H1 (cell line): ENCODE data around the gene THAP11. TPM values are rescaled to one million over a fixed set of nuclear protein-coding genes. Genes with fewer than 3 reads are reported as not detected.

Experiments used
- CTCF ChIA-PET: fragments of 300-600 bp; sonication (Branson Sonifier 250); formaldehyde crosslinking; loops from one replicate; lab custom pipeline; 2021; ENCODE audit not compliant: partially characterized antibody; lab: Charles Lee
- POLR2A ChIA-PET: fragments of 300-600 bp; sonication (Branson Sonifier 250); formaldehyde crosslinking; loops from one replicate; lab custom pipeline; 2021; ENCODE audit warnings: inconsistent platforms; ENCODE audit not compliant: partially characterized antibody; lab: Charles Lee
- DNase-seq, 2 experiments: peaks; one replicate each; pipeline versions ENCODE4 v3.0.0 to v3.0.0-alpha.2; 2010 to 2022; ENCODE audit warnings: low spot score in 2 of 2, low read depth in 1 of 2, mixed read lengths in 1 of 2
- FAIRE-seq: peaks from 2 replicates; lab custom pipeline; 2011; peaks lifted over from hg19 to GRCh38; lab: Jason Lieb, UNC
- H2AFZ ChIP-seq: 2 replicates; pipeline ENCODE4 v1.8.1; 2012; ENCODE audit warnings: low read length, inconsistent platforms
- H2AK5ac ChIP-seq: 2 replicates; pipeline ENCODE4 v1.6.1; 2013; ENCODE audit warnings: low read depth, low read length
- H2BK120ac ChIP-seq: replicated peaks from 2 replicates; pipeline ENCODE3; 2013; ENCODE audit warnings: low read depth, low read length, inconsistent platforms
- H2BK12ac ChIP-seq: 2 replicates; pipeline ENCODE4 v1.6.1; 2013; ENCODE audit warnings: low read depth, low read length
- H2BK15ac ChIP-seq: 2 replicates; pipeline ENCODE4 v1.6.1; 2013; ENCODE audit warnings: low read length
- H2BK20ac ChIP-seq: 2 replicates; pipeline ENCODE4 v1.6.1; 2013; ENCODE audit warnings: low read length
- H2BK5ac ChIP-seq: 2 replicates; pipeline ENCODE4 v1.6.1; 2013; ENCODE audit warnings: low read depth, low read length
- H3K14ac ChIP-seq: 2 replicates; pipeline ENCODE4 v1.6.1; 2013; ENCODE audit warnings: inconsistent platforms; ENCODE audit not compliant: insufficient read length
- H3K18ac ChIP-seq: 2 replicates; pipeline ENCODE4 v1.6.1; 2013; ENCODE audit warnings: low read length; ENCODE audit errors: extremely low read depth
- H3K23ac ChIP-seq: 2 replicates; pipeline ENCODE4 v1.6.1; 2013; ENCODE audit warnings: inconsistent platforms; ENCODE audit not compliant: insufficient read length
- H3K23me2 ChIP-seq: 2 replicates; pipeline ENCODE4 v1.6.1; 2013; ENCODE audit warnings: low read depth, low read length
- H3K27ac ChIP-seq: 2 replicates; pipeline ENCODE4 v1.6.1; 2011; ENCODE audit warnings: low read depth, low read length, inconsistent platforms
- H3K27me3 ChIP-seq, 4 experiments: replicated peaks in 1 of 4; 1 replicate in 1 of 4; 2 replicates in 3 of 4; pipeline versions ENCODE4 v1.6.1 to v1.8.1; 2011 to 2013; ENCODE audit warnings: low read length in 3 of 4, mild to moderate bottlenecking in 3 of 4, inconsistent platforms in 2 of 4, mixed read lengths in 2 of 4, moderate library complexity in 1 of 4; ENCODE audit not compliant: control insufficient read depth in 3 of 4, insufficient read depth in 3 of 4; ENCODE audit errors: extremely low read depth in 1 of 4
- H3K36me3 ChIP-seq, 4 experiments: 2 replicates each; pipeline versions ENCODE4 v1.6.1 to v1.8.1; 2011 to 2013; ENCODE audit warnings: mild to moderate bottlenecking in 4 of 4, low read length in 3 of 4, moderate library complexity in 2 of 4, control low read depth in 1 of 4, inconsistent platforms in 1 of 4; ENCODE audit not compliant: insufficient read depth in 4 of 4, control insufficient read depth in 2 of 4
- H3K4ac ChIP-seq: replicated peaks from 2 replicates; pipeline ENCODE3; 2013; ENCODE audit warnings: low read length, low read depth, mixed read lengths, inconsistent platforms; ENCODE audit not compliant: insufficient read length
- H3K4me1 ChIP-seq, 4 experiments: replicated peaks in 1 of 4; 1 replicate in 1 of 4; 2 replicates in 3 of 4; pipeline versions ENCODE4 v1.6.1 to v1.8.1; 2011 to 2013; ENCODE audit warnings: low read length in 3 of 4, inconsistent platforms in 2 of 4, mixed read lengths in 1 of 4; ENCODE audit not compliant: insufficient read depth in 4 of 4, control insufficient read depth in 3 of 4
- H3K4me2 ChIP-seq, 2 experiments: 2 replicates each; pipeline versions ENCODE4 v1.6.1 to v1.8.1; 2011 to 2013; ENCODE audit warnings: low read depth in 2 of 2, low read length in 2 of 2, control low read depth in 1 of 2, inconsistent platforms in 1 of 2, mild to moderate bottlenecking in 1 of 2; ENCODE audit not compliant: insufficient read depth in 1 of 2
- H3K4me3 ChIP-seq, 4 experiments: fragments of 200-600, 300-600 bp in 1 of 4; sonication (generic), shearing (Covaris generic), sonication (Bioruptor Twin) in 1 of 4; 2 replicates each; pipeline versions ENCODE4 v1.5.1 to v1.8.1; 2011 to 2016; ENCODE audit warnings: low read length in 4 of 4, low read depth in 3 of 4, control low read depth in 2 of 4, inconsistent platforms in 2 of 4, mild to moderate bottlenecking in 2 of 4, mixed read lengths in 1 of 4, moderate library complexity in 1 of 4; ENCODE audit not compliant: insufficient read depth in 2 of 4; ENCODE audit errors: extremely low read depth in 1 of 4
- H3K56ac ChIP-seq: replicated peaks from 2 replicates; pipeline ENCODE3; 2013; ENCODE audit warnings: low read depth, mild to moderate bottlenecking, mixed read lengths, low read length, inconsistent platforms; ENCODE audit not compliant: insufficient read length
- H3K79me1 ChIP-seq: 2 replicates; pipeline ENCODE4 v1.6.1; 2013; ENCODE audit warnings: low read depth, low read length, control low read depth
- H3K79me2 ChIP-seq, 2 experiments: 2 replicates each; pipeline versions ENCODE4 v1.6.1 to v1.8.1; 2012 to 2013; ENCODE audit warnings: low read length in 2 of 2, mild to moderate bottlenecking in 2 of 2, inconsistent platforms in 1 of 2; ENCODE audit not compliant: insufficient read depth in 2 of 2, control insufficient read depth in 1 of 2
- H3K9ac ChIP-seq, 4 experiments: replicated peaks in 1 of 4; 1 replicate in 1 of 4; 2 replicates in 3 of 4; pipeline versions ENCODE4 v1.6.1 to v1.8.1; 2011 to 2013; ENCODE audit warnings: low read depth in 3 of 4, low read length in 3 of 4, control low read depth in 2 of 4, mild to moderate bottlenecking in 2 of 4, moderate library complexity in 2 of 4, inconsistent platforms in 1 of 4; ENCODE audit errors: extremely low read depth in 1 of 4
- H3K9me3 ChIP-seq, 2 experiments: 2 replicates each; pipeline versions ENCODE4 v1.6.1 to v1.8.1; 2012 to 2013; ENCODE audit warnings: mild to moderate bottlenecking in 2 of 2, moderate library complexity in 2 of 2, control low read depth in 1 of 2, inconsistent platforms in 1 of 2, low read depth in 1 of 2, low read length in 1 of 2, mixed read lengths in 1 of 2; ENCODE audit not compliant: insufficient read depth in 2 of 2
- H4K20me1 ChIP-seq, 2 experiments: replicated peaks in 1 of 2; 2 replicates each; pipeline versions ENCODE3 to v1.8.1; 2011 to 2013; ENCODE audit warnings: inconsistent platforms in 2 of 2, low read length in 2 of 2, mild to moderate bottlenecking in 1 of 2; ENCODE audit not compliant: insufficient read depth in 2 of 2, control insufficient read depth in 1 of 2
- H4K5ac ChIP-seq: 2 replicates; pipeline ENCODE4 v1.6.1; 2013; ENCODE audit warnings: low read length, low read depth, mixed read lengths, inconsistent platforms; ENCODE audit not compliant: insufficient read length
- H4K8ac ChIP-seq: 2 replicates; pipeline ENCODE4 v1.8.0; 2013; ENCODE audit warnings: mild to moderate bottlenecking, moderate library complexity, low read length, inconsistent platforms; ENCODE audit not compliant: insufficient read depth; ENCODE audit errors: extremely low read depth
- H4K91ac ChIP-seq: replicated peaks from 2 replicates; pipeline ENCODE3; 2013; ENCODE audit warnings: low read length, mixed read lengths, inconsistent platforms; ENCODE audit not compliant: insufficient read length
- BCL11A ChIP-seq, 2 experiments: IDR thresholded peaks; one replicate each; pipeline ENCODE4 v1.6.1; 2011; ENCODE audit warnings: low read depth in 2 of 2, low read length in 2 of 2, mild to moderate bottlenecking in 2 of 2
- KDM4A ChIP-seq: IDR thresholded peaks from one replicate; pipeline ENCODE4 v1.7.1; 2012; ENCODE audit warnings: low read depth, mild to moderate bottlenecking, moderate library complexity, low read length, inconsistent platforms; ENCODE audit not compliant: severe bottlenecking
- NANOG ChIP-seq: IDR thresholded peaks from 2 replicates; pipeline ENCODE4 v1.6.1; 2011; ENCODE audit warnings: low read length, low read depth, mild to moderate bottlenecking, inconsistent platforms; ENCODE audit not compliant: insufficient read depth, poor library complexity, severe bottlenecking
- PHF8 ChIP-seq: fragments of 200-600 bp; sonication (generic); conservative IDR thresholded peaks from 2 replicates; pipeline ENCODE4 v1.7.1; 2012; ENCODE audit warnings: low read depth, mild to moderate bottlenecking, inconsistent platforms, low read length, moderate library complexity
- SP1 ChIP-seq: IDR thresholded peaks from 2 replicates; pipeline ENCODE4 v1.6.1; 2011; ENCODE audit warnings: low read depth, low read length
- WGBS, 2 experiments: shearing (Covaris generic) in 1 of 2; methylation state at CpG; one replicate each; pipeline versions ENCODE4 v1.1.6 to v1.1.7; 2013 to 2015; ENCODE audit warnings: low lambda C conversion rate in 2 of 2, mixed read lengths in 2 of 2, inconsistent platforms in 1 of 2, low coverage in 1 of 2, missing lambda C conversion rate in 1 of 2; ENCODE audit not compliant: insufficient replicate concordance in 2 of 2, insufficient coverage in 1 of 2, insufficient read length in 1 of 2; ENCODE audit errors: extremely low coverage in 1 of 2, missing lambda C conversion rate in 1 of 2; 5-methylcytosine and 5-hydroxymethylcytosine counted together
- polyA plus RNA-seq, 7 experiments: library from polyadenylated mRNA; depleted of rRNA in 3 of 7; stranded (reverse) in 5 of 7; unstranded in 2 of 7; fragments of >200 nt in 5 of 7; fragments of 200-250 nt in 2 of 7; gene quantifications; 1 replicate in 5 of 7; 2 replicates in 1 of 7; 4 replicates in 1 of 7; pipeline versions ENCODE4 v1.2.1 to v1.2.3, GENCODE V29; 2011 to 2013; ENCODE audit warnings: missing spikeins in 2 of 7, mixed read lengths in 2 of 7
- total RNA-seq: library from RNA; stranded (reverse); fragmentation: NEBNext Ultra II Directional; extraction: Animal tissue kit (Norgen Biotek cat#: 25700); gene quantifications from 2 replicates; pipeline ENCODE4 v1.2.1, GENCODE V29; 2021

THAP11 gene
- total and polyA plus RNA-seq, 2 of the 8 experiments (the other 6 are each of a cell fraction or from before 2014, with no cell fraction given), result 50.8 to 54.8 TPM

DNA sequence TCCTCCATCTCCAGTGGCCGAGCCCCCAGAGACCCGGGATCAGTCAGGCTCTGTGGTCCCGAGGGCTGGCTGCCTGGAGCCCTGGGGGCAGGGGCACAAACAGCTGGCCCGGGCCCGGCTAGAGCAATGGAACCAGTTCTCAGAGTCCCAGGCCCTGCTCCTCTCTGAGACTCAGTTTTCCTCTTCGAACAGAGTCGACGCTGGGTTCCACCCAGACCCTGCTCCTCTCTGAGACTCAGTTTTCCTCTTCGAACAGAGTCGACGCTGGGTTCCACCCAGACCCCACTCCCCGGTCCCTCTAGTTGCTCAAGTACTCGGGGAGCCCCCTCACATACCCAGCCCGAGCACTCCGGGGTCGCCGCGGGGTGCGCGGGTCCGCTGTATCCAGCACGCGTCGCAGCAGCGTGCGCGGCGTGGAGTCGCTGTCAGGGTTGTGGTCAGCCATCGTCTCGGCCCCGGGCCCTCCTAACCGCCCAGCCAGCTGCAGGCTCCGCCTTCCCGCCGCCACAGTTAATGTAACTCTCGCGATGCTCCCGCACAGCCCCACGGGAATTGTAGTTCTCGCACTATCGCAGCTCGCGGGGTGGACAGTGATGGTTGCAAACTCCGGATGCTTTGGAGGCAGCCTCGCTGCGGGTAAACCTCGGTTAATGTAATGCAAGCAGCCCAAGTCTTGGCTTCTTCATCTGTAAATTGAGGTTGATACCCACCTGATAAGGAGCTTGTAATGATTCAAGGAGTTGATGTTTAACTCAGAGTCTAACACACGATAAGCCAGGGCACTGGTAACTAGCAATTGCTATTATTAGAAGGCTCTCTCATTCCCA, 8.5 kb upstream of the THAP11 start:
- H2AFZ ChIP-seq, result peak overlapping the region; percentile 98
- no peak overlapping the region for H3K4ac ChIP-seq
- peaks cover 4 to 12% (median 9%) of the 10 kb centered on the region in 4 experiments for H3K36me3 ChIP-seq
- no peak overlapping the region for H3K18ac ChIP-seq
- H2BK12ac ChIP-seq, result no peak overlapping the region
- peak; percentile 65 for FAIRE-seq
- H3K9ac ChIP-seq, result peak overlapping the region; percentile 51 to 88 (median 56)
- H3K79me1 ChIP-seq, result no peaks in the 10 kb centered on the region; the same call in 1 of the 2 replicates
- no peak overlapping the region for H4K5ac ChIP-seq
- peaks cover 5% of the 10 kb centered on the region for H3K23me2 ChIP-seq
- WGBS, 2 experiments, result 3% methylated on average over 49 of the region's 49 CpGs; no CpG with 5 or more reads in 1 of the 2 experiments
- no peak overlapping the region for H4K91ac ChIP-seq
- H3K4me3 ChIP-seq, result peak overlapping the region; percentile 62 to 78 (median 74)
- no peak overlapping the region for H2BK5ac ChIP-seq
- H4K20me1 ChIP-seq, result peaks cover 1 to 4% of the 10 kb centered on the region in 2 experiments
- H3K4me2 ChIP-seq, result peak overlapping the region; percentile 74 to 82
- H2AK5ac ChIP-seq, result no peak overlapping the region
- H2BK20ac ChIP-seq, result no peak overlapping the region
- H3K79me2 ChIP-seq, result peaks cover 0 to 5% of the 10 kb centered on the region in 2 experiments; a peak in 1 of 4 replicates
- no peak overlapping the region for H2BK15ac ChIP-seq
- no peak overlapping the region for H3K14ac ChIP-seq
- no peaks in the 10 kb centered on the region for H3K9me3 ChIP-seq
- H2BK120ac ChIP-seq, result no peak overlapping the region
- no peak overlapping the region for H3K27ac ChIP-seq
- H3K4me1 ChIP-seq, result no peaks in the 10 kb centered on the region; a peak in 1 of 7 replicates
- peak overlapping the region; percentile 72; the same call in 1 of the 2 replicates for H4K8ac ChIP-seq
- no peak overlapping the region for H3K23ac ChIP-seq
- ChIA-PET POLR2A (interaction anchor here (1.0 to 2.7 kb wide), 13 partner anchors 9 to 173 kb away, joined by 3 to 15 read pairs (median 5); partner anchors contain the start of genes ACD, EDC4, NUTF2 and TSNAXIP1), CTCF (interaction anchor here (0.6 to 11.6 kb wide), 14 partner anchors 7 to 359 kb away, joined by 3 to 100 read pairs (median 4); partner anchors contain the start of gene LCAT)
- no peaks in the 10 kb centered on the region for H3K27me3 ChIP-seq
- H3K56ac ChIP-seq, result no peak overlapping the region
- DNase-seq, result peak in 1 of 2 experiments; percentile 97
- 0 out of 2 replicates have a peak, but pooled peaks have one; percentile 29 for TF ChIP-seq SP1
- TF ChIP-seq KDM4A, result peak; percentile 76
- TF ChIP-seq NANOG, result no peak
- TF ChIP-seq BCL11A (IDR thresholded peaks at IDR 0.05; ENCODE audit: low read depth in 2 of 2, low read length in 2 of 2), result no peak
- peak; percentile 71 for TF ChIP-seq PHF8
